Stomach (tissue), 4 donors: ENCODE data around the gene PLAC8L1.

Source experiments
- POLR2A ChIP-seq, 4 donors: fragments of 450-650 bp; IDR thresholded peaks; one replicate each; pipeline ENCODE4 v1.6.1; 2016; ENCODE audit warnings: antibody characterized with exemption in 4 of 4, control low read depth in 2 of 4, mild to moderate bottlenecking in 1 of 4, moderate library complexity in 1 of 4
- TF ChIP-seq, protein P1 (sequence below), 7 experiments: fragments of 450-650 bp in 4 of 7; fragments of 200-600 bp in 3 of 7; sonication (generic) in 3 of 7; IDR thresholded peaks; one replicate each; pipeline ENCODE4 v1.5.1; 2016 to 2019; ENCODE audit warnings: antibody characterized with exemption in 7 of 7, control low read depth in 2 of 7, mild to moderate bottlenecking in 1 of 7

DNA sequence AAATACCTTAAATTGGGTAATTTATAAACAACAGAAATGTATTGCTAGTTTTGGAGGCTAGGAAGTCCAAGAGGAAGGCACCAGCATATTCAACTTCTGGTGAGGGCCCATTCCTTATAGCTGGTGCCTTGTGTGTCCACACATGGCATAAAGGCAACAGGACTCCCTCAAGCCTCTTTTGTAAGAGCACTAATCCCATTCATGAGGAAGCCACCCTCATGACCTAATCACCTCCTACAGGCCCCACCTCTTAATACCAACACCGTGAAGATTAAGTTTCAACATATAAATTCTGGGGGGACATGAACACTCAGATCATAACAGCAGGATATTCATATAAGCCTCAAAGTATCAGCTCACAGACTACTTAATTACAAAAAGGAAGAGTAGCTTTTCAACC, 4.0 kb upstream of the PLAC8L1 start:
- TF ChIP-seq, protein P1, sequence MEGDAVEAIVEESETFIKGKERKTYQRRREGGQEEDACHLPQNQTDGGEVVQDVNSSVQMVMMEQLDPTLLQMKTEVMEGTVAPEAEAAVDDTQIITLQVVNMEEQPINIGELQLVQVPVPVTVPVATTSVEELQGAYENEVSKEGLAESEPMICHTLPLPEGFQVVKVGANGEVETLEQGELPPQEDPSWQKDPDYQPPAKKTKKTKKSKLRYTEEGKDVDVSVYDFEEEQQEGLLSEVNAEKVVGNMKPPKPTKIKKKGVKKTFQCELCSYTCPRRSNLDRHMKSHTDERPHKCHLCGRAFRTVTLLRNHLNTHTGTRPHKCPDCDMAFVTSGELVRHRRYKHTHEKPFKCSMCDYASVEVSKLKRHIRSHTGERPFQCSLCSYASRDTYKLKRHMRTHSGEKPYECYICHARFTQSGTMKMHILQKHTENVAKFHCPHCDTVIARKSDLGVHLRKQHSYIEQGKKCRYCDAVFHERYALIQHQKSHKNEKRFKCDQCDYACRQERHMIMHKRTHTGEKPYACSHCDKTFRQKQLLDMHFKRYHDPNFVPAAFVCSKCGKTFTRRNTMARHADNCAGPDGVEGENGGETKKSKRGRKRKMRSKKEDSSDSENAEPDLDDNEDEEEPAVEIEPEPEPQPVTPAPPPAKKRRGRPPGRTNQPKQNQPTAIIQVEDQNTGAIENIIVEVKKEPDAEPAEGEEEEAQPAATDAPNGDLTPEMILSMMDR (IDR thresholded peaks at IDR 0.05): no peak
- no peak for TF ChIP-seq POLR2A (IDR thresholded peaks at IDR 0.05)
